ENCODE data around the gene R3HCC1L.

Gene R3HCC1L

DNA sequence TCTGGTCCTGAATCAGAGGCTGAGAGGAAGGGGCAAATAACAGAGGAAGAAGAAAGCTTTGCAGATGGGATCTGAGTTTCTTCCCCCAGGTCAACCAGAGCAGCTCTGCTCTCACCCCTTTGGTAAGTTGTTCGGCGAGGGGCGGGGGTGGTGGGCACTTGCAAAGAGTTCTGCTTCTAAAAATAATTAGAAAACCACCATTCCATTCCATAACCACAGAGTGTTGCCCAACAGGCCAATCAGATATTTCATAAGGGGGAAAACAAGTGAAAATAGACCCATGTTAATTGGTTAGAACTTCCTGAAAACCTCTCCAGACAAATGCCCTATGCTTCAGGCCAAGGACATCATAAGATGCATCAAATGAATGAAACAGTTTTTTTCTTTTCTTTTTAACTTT is 43.6 kb upstream of the R3HCC1L start (continued):
- TF ChIP-seq KLF9 (tag by site-specific recombination; IDR thresholded peaks at IDR 0.05; ENCODE audit: low read depth) (no peak), ZNF24 (tag by site-specific recombination; IDR thresholded peaks at IDR 0.05) (no peak), CTCF (tag by site-specific recombination; IDR thresholded peaks at IDR 0.05) (no peak), ZFP37 (tag by site-specific recombination; IDR thresholded peaks at IDR 0.05) (no peak), EGR2 (tag by site-specific recombination; IDR thresholded peaks at IDR 0.05; ENCODE audit: low read depth) (no peak), ZNF416 (tag by site-specific recombination; IDR thresholded peaks at IDR 0.05) (no peak)
- TF ChIP-seq, protein P1, sequence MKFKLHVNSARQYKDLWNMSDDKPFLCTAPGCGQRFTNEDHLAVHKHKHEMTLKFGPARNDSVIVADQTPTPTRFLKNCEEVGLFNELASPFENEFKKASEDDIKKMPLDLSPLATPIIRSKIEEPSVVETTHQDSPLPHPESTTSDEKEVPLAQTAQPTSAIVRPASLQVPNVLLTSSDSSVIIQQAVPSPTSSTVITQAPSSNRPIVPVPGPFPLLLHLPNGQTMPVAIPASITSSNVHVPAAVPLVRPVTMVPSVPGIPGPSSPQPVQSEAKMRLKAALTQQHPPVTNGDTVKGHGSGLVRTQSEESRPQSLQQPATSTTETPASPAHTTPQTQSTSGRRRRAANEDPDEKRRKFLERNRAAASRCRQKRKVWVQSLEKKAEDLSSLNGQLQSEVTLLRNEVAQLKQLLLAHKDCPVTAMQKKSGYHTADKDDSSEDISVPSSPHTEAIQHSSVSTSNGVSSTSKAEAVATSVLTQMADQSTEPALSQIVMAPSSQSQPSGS (tag by site-specific recombination; IDR thresholded peaks at IDR 0.05; ENCODE audit: low read depth) = no peak

DNA sequence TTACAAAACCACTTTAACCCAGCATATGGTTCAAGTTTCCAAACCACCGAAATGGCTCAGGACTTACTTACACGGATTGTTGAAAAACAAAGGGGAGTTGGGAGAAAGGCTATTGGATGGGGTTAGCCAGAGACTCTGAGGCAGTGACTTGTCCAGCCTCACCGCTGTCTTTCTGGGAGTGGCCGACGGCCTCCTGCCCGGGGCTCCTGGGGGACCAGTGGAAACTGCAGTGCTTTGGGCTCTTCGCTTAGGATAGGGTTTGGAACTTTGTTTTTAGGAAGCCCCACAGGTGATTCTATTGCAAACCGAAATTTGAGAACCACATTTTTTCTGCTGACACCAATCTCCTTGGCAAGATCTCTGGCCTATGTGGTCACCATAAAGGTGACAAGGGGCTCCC is 38.1 kb upstream of the R3HCC1L start:
- Histone ChIP-seq H3K27ac (ENCODE audit: extremely low read depth, low read depth, low read length) (no peak overlapping the region), H3K4me1 (ENCODE audit: control insufficient read depth, insufficient read depth, low read length) (peaks cover 8% of the 10 kb centered on the region), H3K4me3 (ENCODE audit: low read depth, low read length) (no peak overlapping the region), H3K9me3 (ENCODE audit: control insufficient read depth, insufficient read depth, low read depth, low read length) (no peaks in the 10 kb centered on the region), H3K36me3 (ENCODE audit: control insufficient read depth in 2 of 2, insufficient read depth in 1 of 2, low read length in 2 of 2) (no peaks in the 10 kb centered on the region)
- POLR2A ChIA-PET = no interaction called here
- CTCF ChIA-PET = interaction anchor here (0.6 kb wide), 2 partner anchors 149 to 171 kb away, joined by 3 to 4 read pairs; no protein-coding TSS in a partner anchor
- TF ChIP-seq ZNF302 (tag by site-specific recombination; IDR thresholded peaks at IDR 0.05; ENCODE audit: low read depth) = no peak
- TF ChIP-seq ZNF214 (tag by site-specific recombination; IDR thresholded peaks at IDR 0.05; ENCODE audit: borderline replicate concordance) = no peak
- TF ChIP-seq WT1 (tag by site-specific recombination; IDR thresholded peaks at IDR 0.05) = no peak
- TF ChIP-seq ZNF248 (tag by site-specific recombination; IDR thresholded peaks at IDR 0.05) = no peak

DNA sequence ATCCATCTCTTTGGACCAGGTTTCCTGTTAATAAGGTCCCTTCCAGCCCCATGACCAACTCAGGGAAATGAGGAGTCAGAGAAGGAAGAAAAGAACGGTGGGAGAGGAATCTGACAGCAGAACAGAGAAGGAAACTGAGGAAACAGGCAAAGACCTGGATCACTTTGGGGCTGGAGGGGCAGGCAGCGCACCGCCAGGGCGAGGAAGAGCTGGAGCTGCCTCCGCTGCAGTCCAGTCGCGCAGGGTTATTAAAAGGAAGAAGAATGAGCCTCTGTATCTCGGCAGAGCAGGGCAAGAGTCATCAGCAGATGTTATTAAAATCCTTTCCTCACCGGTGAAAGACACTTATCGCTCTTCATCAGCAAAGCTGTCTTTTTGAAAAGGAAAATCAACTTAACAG is 37.7 kb upstream of the R3HCC1L start:
- Histone ChIP-seq H3K9me3 (ENCODE audit: control insufficient read depth, insufficient read depth, low read depth, low read length) (no peaks in the 10 kb centered on the region), H3K36me3 (ENCODE audit: control insufficient read depth in 2 of 2, insufficient read depth in 1 of 2, low read length in 2 of 2) (no peaks in the 10 kb centered on the region), H3K4me3 (ENCODE audit: low read depth, low read length) (no peak overlapping the region), H3K4me1 (ENCODE audit: control insufficient read depth, insufficient read depth, low read length) (peaks cover 8% of the 10 kb centered on the region), H3K27ac (ENCODE audit: extremely low read depth, low read depth, low read length) (no peak overlapping the region)
- TF ChIP-seq ZNF670 (tag by site-specific recombination; IDR thresholded peaks at IDR 0.05; ENCODE audit: low read depth) (no peak), ZNF664 (tag by site-specific recombination; IDR thresholded peaks at IDR 0.05) (no peak), ZNF48 (tag by site-specific recombination; IDR thresholded peaks at IDR 0.05) (no peak), ZNF692 (tag by site-specific recombination; IDR thresholded peaks at IDR 0.05) (no peak), ZNF114 (tag by site-specific recombination; IDR thresholded peaks at IDR 0.05) (no peak), ZBTB1 (tag by site-specific recombination; IDR thresholded peaks at IDR 0.05) (no peak), ZBTB6 (tag by site-specific recombination; IDR thresholded peaks at IDR 0.05) (no peak), ZFP37 (tag by site-specific recombination; IDR thresholded peaks at IDR 0.05) (no peak), GLI4 (tag by site-specific recombination; IDR thresholded peaks at IDR 0.05) (no peak), MEIS1 (CRISPR knock-in tag; IDR thresholded peaks at IDR 0.05; ENCODE audit: borderline replicate concordance) (no peak), ZNF132 (tag by site-specific recombination; IDR thresholded peaks at IDR 0.05; ENCODE audit: borderline replicate concordance) (no peak)
- TF ChIP-seq, protein P2, sequence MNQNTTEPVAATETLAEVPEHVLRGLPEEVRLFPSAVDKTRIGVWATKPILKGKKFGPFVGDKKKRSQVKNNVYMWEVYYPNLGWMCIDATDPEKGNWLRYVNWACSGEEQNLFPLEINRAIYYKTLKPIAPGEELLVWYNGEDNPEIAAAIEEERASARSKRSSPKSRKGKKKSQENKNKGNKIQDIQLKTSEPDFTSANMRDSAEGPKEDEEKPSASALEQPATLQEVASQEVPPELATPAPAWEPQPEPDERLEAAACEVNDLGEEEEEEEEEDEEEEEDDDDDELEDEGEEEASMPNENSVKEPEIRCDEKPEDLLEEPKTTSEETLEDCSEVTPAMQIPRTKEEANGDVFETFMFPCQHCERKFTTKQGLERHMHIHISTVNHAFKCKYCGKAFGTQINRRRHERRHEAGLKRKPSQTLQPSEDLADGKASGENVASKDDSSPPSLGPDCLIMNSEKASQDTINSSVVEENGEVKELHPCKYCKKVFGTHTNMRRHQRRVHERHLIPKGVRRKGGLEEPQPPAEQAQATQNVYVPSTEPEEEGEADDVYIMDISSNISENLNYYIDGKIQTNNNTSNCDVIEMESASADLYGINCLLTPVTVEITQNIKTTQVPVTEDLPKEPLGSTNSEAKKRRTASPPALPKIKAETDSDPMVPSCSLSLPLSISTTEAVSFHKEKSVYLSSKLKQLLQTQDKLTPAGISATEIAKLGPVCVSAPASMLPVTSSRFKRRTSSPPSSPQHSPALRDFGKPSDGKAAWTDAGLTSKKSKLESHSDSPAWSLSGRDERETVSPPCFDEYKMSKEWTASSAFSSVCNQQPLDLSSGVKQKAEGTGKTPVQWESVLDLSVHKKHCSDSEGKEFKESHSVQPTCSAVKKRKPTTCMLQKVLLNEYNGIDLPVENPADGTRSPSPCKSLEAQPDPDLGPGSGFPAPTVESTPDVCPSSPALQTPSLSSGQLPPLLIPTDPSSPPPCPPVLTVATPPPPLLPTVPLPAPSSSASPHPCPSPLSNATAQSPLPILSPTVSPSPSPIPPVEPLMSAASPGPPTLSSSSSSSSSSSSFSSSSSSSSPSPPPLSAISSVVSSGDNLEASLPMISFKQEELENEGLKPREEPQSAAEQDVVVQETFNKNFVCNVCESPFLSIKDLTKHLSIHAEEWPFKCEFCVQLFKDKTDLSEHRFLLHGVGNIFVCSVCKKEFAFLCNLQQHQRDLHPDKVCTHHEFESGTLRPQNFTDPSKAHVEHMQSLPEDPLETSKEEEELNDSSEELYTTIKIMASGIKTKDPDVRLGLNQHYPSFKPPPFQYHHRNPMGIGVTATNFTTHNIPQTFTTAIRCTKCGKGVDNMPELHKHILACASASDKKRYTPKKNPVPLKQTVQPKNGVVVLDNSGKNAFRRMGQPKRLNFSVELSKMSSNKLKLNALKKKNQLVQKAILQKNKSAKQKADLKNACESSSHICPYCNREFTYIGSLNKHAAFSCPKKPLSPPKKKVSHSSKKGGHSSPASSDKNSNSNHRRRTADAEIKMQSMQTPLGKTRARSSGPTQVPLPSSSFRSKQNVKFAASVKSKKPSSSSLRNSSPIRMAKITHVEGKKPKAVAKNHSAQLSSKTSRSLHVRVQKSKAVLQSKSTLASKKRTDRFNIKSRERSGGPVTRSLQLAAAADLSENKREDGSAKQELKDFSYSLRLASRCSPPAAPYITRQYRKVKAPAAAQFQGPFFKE (tag by site-specific recombination; IDR thresholded peaks at IDR 0.05; ENCODE audit: borderline replicate concordance) = no peak
- ChIA-PET CTCF (interaction anchor here (0.6 kb wide), 1 partner anchor 150 kb away, joined by 4 read pairs; no protein-coding TSS in a partner anchor), POLR2A (no interaction called here)

All from HEK293 (cell line).